HEK293 (cell line): Measurements from ENCODE around the gene ARHGAP30.

Experiments
- CTCF ChIA-PET: fragments of 350-600 bp; formaldehyde crosslinking; extraction: SDS; loops from one replicate; lab custom pipeline; 2021; ENCODE audit warnings: antibody characterized with exemption; lab: Yijun Ruan, JAX
- POLR2A ChIA-PET: fragments of 300-600 bp; formaldehyde crosslinking; extraction: SDS; loops from one replicate; lab custom pipeline; 2020; ENCODE audit warnings: antibody characterized with exemption, inconsistent platforms; lab: Yijun Ruan, JAX
- H3K27ac ChIP-seq: fragments of 200-500 bp; sonication (Bioruptor generic); 2 replicates; pipeline ENCODE4 v1.5.1; 2014; ENCODE audit warnings: low read depth, low read length, control low read depth, inconsistent platforms; ENCODE audit errors: extremely low read depth
- H3K36me3 ChIP-seq, 2 experiments: fragments of 200-500 bp in 1 of 2; sonication (Bioruptor generic) in 1 of 2; 1 replicate in 1 of 2; 2 replicates in 1 of 2; pipeline ENCODE4 v1.5.1; 2014 to 2017; ENCODE audit warnings: inconsistent platforms in 2 of 2, low read length in 2 of 2; ENCODE audit not compliant: control insufficient read depth in 2 of 2, insufficient read depth in 1 of 2
- H3K4me1 ChIP-seq: fragments of 200-500 bp; sonication (Bioruptor generic); 2 replicates; pipeline ENCODE4 v1.5.1; 2014; ENCODE audit warnings: mild to moderate bottlenecking, low read length, inconsistent platforms; ENCODE audit not compliant: control insufficient read depth, insufficient read depth
- H3K4me3 ChIP-seq: 2 replicates; pipeline ENCODE4 v1.5.1; 2011; ENCODE audit warnings: low read depth, mild to moderate bottlenecking, control low read depth, low read length, moderate library complexity
- H3K9me3 ChIP-seq: fragments of 200-500 bp; sonication (Bioruptor generic); 2 replicates; pipeline ENCODE4 v1.5.1; 2014; ENCODE audit warnings: low read depth, low read length, inconsistent platforms; ENCODE audit not compliant: control insufficient read depth, insufficient read depth
- BCL11B ChIP-seq: fragments of 450-650 bp; formaldehyde crosslinking; IDR thresholded peaks from 2 replicates; pipeline ENCODE4 v1.5.1; 2016; ENCODE audit warnings: low read depth, missing biosample characterization, missing genetic modification characterization
- SCRT2 ChIP-seq: fragments of 450-650 bp; formaldehyde crosslinking; IDR thresholded peaks from 2 replicates; pipeline ENCODE4 v1.5.1; 2016; ENCODE audit warnings: missing biosample characterization, missing genetic modification characterization
- TRIM28 ChIP-seq: IDR thresholded peaks from 2 replicates; pipeline ENCODE4 v1.6.1; 2011; ENCODE audit warnings: low read length, control low read depth, borderline replicate concordance
- ZNF19 ChIP-seq: fragments of 450-650 bp; formaldehyde crosslinking; IDR thresholded peaks from 2 replicates; pipeline ENCODE4; 2016; ENCODE audit warnings: missing biosample characterization, missing genetic modification characterization, low read depth
- ZNF221 ChIP-seq: fragments of 450-650 bp; formaldehyde crosslinking; IDR thresholded peaks from 2 replicates; pipeline ENCODE4 v1.5.1; 2017; ENCODE audit warnings: missing biosample characterization, missing genetic modification characterization, borderline replicate concordance
- ZNF223 ChIP-seq: fragments of 450-650 bp; formaldehyde crosslinking; IDR thresholded peaks from 2 replicates; pipeline ENCODE4 v1.5.1; 2016; ENCODE audit warnings: missing biosample characterization, missing genetic modification characterization
- ZNF274 ChIP-seq, 2 experiments: fragments of 200-500 bp in 1 of 2; fragments of 450-650 bp in 1 of 2; sonication (Bioruptor generic) in 1 of 2; formaldehyde crosslinking in 1 of 2; IDR thresholded peaks; 2 replicates each; pipeline versions ENCODE4 v1.5.1 to v1.6.1; 2014 to 2016; ENCODE audit warnings: borderline replicate concordance in 1 of 2, inconsistent platforms in 1 of 2, low read length in 1 of 2, missing biosample characterization in 1 of 2, missing genetic modification characterization in 1 of 2
- ZNF292 ChIP-seq: fragments of 450-650 bp; formaldehyde crosslinking; IDR thresholded peaks from 2 replicates; pipeline ENCODE4 v1.5.1; 2016; ENCODE audit warnings: low read depth, missing biosample characterization, missing genetic modification characterization, borderline replicate concordance
- ZNF426 ChIP-seq: fragments of 450-650 bp; formaldehyde crosslinking; IDR thresholded peaks from 2 replicates; pipeline ENCODE4 v1.5.1; 2017; ENCODE audit warnings: missing biosample characterization, missing genetic modification characterization, mild to moderate bottlenecking, inconsistent platforms, moderate library complexity
- ZNF549 ChIP-seq: fragments of 450-650 bp; IDR thresholded peaks from 2 replicates; pipeline ENCODE4 v1.5.1; 2018; ENCODE audit warnings: missing biosample characterization, missing genetic modification characterization, mild to moderate bottlenecking, inconsistent platforms, moderate library complexity
- ZNF558 ChIP-seq: fragments of 450-650 bp; formaldehyde crosslinking; IDR thresholded peaks from 2 replicates; pipeline ENCODE4 v1.5.1; 2016; ENCODE audit warnings: missing biosample characterization, missing genetic modification characterization
- ZNF626 ChIP-seq: fragments of 450-650 bp; sonication (Bioruptor Pico); formaldehyde crosslinking; IDR thresholded peaks from 2 replicates; pipeline ENCODE4 v1.5.1; 2018; ENCODE audit warnings: missing biosample characterization, missing genetic modification characterization, inconsistent platforms
- ZNF843 ChIP-seq: fragments of 450-650 bp; formaldehyde crosslinking; IDR thresholded peaks from 2 replicates; pipeline ENCODE4 v1.5.1; 2016; ENCODE audit warnings: missing biosample characterization, missing genetic modification characterization
- TF ChIP-seq, protein P1 (sequence below): fragments of 450-650 bp; formaldehyde crosslinking; IDR thresholded peaks from 2 replicates; pipeline ENCODE4 v1.5.1; 2016; ENCODE audit warnings: missing biosample characterization, missing genetic modification characterization
- TF ChIP-seq, protein P2 (sequence below): fragments of 450-650 bp; formaldehyde crosslinking; IDR thresholded peaks from 2 replicates; pipeline ENCODE4 v1.5.1; 2016; ENCODE audit warnings: missing biosample characterization, missing genetic modification characterization

ARHGAP30 gene

GRCh38 chr1:161048949-161049722 lies 20.6 kb downstream of the ARHGAP30 start:
- H3K36me3 ChIP-seq = no peaks in the 10 kb centered on the region
- CTCF ChIA-PET = interaction anchor here (0.5 to 1.3 kb wide), 2 partner anchors 10 to 12 kb away, joined by 3 to 4 read pairs; partner anchors contain the start of gene TSTD1
- POLR2A ChIA-PET = interaction anchor here (1.2 kb wide), 1 partner anchor 98 kb away, joined by 4 read pairs; no protein-coding TSS in a partner anchor

GRCh38 chr1:161047436-161048420 lies 22.0 kb downstream of the ARHGAP30 start:
- Histone ChIP-seq H3K9me3 (no peaks in the 10 kb centered on the region), H3K4me1 (0 out of 2 replicates have a peak, but pooled peaks cover 4% of the 10 kb centered on the region)
- CTCF ChIA-PET = interaction anchor here (0.6 to 4.6 kb wide), 8 partner anchors 24 to 270 kb away, joined by 3 to 27 read pairs (median 4); partner anchors contain the start of genes F11R, ITLN2 and KLHDC9
- TF ChIP-seq ZNF223 (tag by site-specific recombination) (no peak), SCRT2 (tag by site-specific recombination) (0 out of 2 replicates have a peak, but pooled peaks have one; percentile 8)
- TF ChIP-seq, protein P1, sequence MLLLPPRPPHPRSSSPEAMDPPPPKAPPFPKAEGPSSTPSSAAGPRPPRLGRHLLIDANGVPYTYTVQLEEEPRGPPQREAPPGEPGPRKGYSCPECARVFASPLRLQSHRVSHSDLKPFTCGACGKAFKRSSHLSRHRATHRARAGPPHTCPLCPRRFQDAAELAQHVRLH (tag by site-specific recombination) = no peak
- TF ChIP-seq, protein P2, sequence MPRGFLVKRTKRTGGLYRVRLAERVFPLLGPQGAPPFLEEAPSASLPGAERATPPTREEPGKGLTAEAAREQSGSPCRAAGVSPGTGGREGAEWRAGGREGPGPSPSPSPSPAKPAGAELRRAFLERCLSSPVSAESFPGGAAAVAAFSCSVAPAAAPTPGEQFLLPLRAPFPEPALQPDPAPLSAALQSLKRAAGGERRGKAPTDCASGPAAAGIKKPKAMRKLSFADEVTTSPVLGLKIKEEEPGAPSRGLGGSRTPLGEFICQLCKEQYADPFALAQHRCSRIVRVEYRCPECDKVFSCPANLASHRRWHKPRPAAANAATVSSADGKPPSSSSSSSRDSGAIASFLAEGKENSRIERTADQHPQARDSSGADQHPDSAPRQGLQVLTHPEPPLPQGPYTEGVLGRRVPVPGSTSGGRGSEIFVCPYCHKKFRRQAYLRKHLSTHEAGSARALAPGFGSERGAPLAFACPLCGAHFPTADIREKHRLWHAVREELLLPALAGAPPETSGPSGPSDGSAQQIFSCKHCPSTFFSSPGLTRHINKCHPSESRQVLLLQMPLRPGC (tag by site-specific recombination) = no peak
- TF ChIP-seq, all 188 proteins: peak for 1
- Histone ChIP-seq H3K4me3 (no peak overlapping the region), H3K27ac (no peak overlapping the region), H3K36me3 (peaks cover 0 to 7% of the 10 kb centered on the region in 2 experiments; a peak in 1 of 3 replicates)
- POLR2A ChIA-PET = interaction anchor here (0.8 kb wide), 1 partner anchor 37 kb away, joined by 3 read pairs; no protein-coding TSS in a partner anchor

More at GRCh38 chr1:161048949-161049722, 20.6 kb downstream of the ARHGAP30 start:
- Histone ChIP-seq H3K9me3 (no peaks in the 10 kb centered on the region), H3K4me1 (0 out of 2 replicates have a peak, but pooled peaks cover 4% of the 10 kb centered on the region), H3K27ac (no peak overlapping the region), H3K4me3 (no peak overlapping the region)
- TF ChIP-seq BCL11B (tag by site-specific recombination) (no peak), ZNF292 (tag by site-specific recombination) (no peak), ZNF558 (tag by site-specific recombination) (no peak), ZNF221 (tag by site-specific recombination) (no peak), TRIM28 (peak; percentile 40; the same call in 1 of the 2 replicates), ZNF549 (tag by site-specific recombination) (no peak), ZNF626 (no peak), ZNF843 (tag by site-specific recombination) (no peak), ZNF19 (tag by site-specific recombination) (no peak), ZNF426 (tag by site-specific recombination) (no peak), ZNF274 (IDR thresholded peaks at IDR 0.05; ENCODE audit: low read length) (no peak), ZNF274 (tag by site-specific recombination; IDR thresholded peaks at IDR 0.05; ENCODE audit: borderline replicate concordance) (peak; percentile 95)
